Hematopoietic multipotent progenitor cell (in vitro differentiated cells): ENCODE measurements around the gene NINL. TPM values are rescaled to one million over a fixed set of nuclear protein-coding genes. Genes with fewer than 3 reads are reported as not detected.

Source experiments
- DNase-seq, 3 donors: peaks; one replicate each; pipeline ENCODE4 v3.0.0-alpha.2; 2011 to 2015; ENCODE audit warnings: low read depth in 2 of 3, low spot score in 2 of 3
- total RNA-seq: library from RNA; depleted of rRNA; stranded (reverse); fragments of >200 nt; gene quantifications from one replicate; pipeline ENCODE4 v1.2.3, GENCODE V29; 2012

Gene NINL
- total RNA-seq, 1 donor, result under 0.01 TPM

DNA sequence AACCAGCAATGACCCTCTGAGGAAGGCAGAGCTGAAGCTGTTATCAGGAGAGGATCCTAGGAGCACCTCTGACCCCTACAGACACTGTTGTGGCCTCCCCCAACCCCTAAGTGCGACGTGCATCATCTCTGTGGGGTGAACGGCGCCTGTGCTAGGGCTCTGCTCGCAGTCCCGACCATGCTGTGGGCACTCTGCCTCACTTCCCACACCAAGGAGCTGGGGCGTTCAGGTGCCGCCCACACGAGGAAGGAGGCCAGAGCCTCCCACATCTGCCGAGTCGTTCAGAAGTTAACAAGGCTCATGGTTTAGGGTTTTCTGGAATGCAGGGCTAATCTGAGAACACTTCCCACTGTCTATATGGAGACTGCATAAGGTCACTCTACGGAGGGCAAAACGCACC is 115.8 kb downstream of the NINL start:
- DNase-seq, result no peak

GRCh38 chr20:25468126-25469075 is 116.9 kb downstream of the NINL start:
- no peak for DNase-seq

- DNase-seq, result no peak
Measured at GRCh38 chr20:25467441-25467840, 117.9 kb downstream of the NINL start.

DNA sequence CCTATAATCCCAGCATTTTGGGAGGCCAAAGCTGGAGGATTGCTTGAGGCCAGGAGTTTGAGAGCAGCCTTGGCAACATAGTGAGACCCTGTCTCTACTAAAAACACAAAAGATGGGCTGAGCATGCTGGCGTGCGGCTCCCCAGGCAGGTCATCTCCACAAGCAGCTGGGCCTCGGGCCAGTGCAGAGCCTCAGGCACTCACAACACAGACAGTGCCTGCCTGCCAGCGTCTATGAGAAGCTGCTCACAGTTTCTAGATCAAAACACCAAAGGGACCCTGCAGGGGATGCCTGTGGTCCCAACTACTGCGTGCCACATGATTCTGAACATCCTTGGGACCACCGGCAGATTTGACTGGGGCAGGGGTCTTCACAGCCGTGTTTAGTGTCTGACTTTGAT is 118.5 kb downstream of the NINL start:
- no peak for DNase-seq

DNA sequence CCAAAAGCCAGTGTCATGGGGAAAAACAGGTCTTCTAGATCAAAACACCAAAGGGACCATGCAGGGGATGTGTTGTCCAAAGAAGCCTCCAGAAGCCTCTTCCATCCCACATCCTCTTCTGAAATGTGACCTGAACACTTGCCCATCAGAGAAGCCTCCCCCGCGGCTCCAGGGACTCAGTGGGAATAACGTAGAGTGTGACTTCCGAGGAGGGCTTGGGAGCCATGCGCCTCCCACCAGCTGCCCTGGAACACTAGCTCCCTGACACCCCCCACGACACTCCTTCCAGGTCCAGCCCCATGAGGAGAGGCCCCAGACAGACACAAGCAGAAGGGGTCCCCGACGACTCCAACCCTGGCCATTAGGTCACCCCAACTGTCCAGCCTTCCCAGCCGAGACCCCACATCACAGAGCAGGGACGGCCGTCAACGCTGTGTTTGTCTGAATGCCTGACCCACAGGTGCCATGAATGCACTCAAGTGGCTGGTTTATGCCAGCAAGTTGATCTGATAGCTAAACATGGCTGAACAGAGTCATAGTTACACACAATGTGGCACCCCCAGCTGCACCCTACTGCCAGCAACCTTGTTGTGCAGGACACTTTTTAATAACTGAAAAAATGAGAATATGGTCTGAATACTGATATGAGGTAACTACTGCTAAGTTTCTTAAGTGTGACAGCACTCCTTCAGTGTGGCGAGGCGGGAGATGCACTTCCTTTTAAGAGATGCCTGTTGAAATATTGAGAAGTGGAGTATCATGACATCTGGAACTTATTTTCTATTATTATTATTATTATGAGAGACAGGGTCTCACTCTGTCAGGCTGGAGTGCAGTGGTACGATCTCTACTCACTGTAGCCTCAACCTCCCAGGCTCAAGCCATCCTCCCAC is 119.8 kb downstream of the NINL start:
- no peak for DNase-seq

GRCh38 chr20:25464501-25465242 is 120.7 kb downstream of the NINL start:
- DNase-seq, result no peak

- DNase-seq, result no peak
Measured at GRCh38 chr20:25461786-25462545, 123.4 kb downstream of the NINL start.

GRCh38 chr20:25461281-25461650 is 124.1 kb downstream of the NINL start:
- no peak for DNase-seq

DNA sequence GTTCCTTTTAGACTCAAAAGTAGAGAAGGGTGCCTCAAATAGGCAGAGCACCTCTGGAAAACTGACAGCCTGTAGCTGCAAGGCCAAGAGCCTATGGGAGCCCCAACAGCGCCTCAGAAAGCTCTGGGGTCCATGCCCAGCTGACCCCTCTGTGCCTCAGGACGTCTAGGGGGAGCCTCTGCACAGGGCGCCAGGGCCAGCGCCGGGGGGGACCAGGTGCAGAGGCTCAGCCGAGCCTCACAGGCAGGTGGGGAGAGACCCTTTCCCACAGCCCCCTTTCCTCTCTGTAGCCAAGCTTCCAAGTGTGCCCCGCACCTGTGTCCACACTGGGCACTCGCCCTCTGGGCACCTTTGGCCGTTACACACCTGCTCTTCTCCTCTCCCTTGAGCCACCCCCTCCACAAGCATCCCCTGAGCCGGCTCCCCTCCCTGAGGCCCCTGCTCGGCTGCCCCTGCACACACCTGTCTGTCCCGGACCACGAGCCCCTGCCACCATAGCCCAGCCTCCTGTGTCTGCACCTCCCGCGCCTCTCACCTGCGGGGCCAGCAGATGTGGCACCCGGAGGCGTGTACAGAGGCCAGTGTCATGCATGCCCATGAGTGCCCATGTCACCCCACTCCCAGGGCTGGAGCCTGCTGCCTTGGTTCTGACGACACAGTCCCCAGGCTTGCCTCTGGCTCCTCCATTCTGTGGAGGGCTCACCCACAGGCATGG is 124.6 kb downstream of the NINL start:
- no peak for DNase-seq

GRCh38 chr20:25459916-25460535 is 125.3 kb downstream of the NINL start:
- DNase-seq, result no peak

DNA sequence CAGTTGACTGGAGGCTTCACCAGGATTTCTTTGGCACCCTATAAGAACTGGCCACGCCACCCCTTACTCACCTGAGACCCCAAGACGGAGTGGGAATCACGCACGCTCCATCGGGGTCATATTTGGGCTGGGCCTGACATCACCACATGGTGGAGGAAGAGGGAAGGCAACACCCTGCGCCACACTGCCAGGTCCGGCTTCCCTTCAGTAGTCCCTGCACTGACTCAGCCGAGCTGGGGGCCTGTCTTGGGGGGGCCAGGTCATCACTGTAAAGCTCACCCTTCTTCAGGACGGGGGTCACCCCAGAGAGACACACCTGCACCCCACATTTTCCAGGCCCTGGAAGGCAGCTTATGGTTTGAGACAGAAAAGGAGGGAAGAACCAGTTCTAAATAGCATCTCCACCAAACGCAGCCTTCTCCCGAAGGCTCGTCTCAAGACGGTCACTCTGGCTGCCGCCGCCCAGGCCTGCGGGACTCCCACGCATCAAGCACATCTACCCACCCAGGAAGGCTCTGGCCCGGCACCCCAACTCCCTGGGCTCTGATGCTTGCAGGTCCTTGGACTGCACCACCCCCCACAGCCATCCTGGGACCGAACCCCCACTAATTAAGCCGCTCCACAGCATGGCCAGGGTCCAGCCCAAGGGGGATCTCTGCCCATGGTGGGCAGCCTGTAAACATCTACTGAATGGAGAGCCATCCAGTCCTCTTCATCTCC is 126.1 kb downstream of the NINL start:
- DNase-seq, result no peak

DNA sequence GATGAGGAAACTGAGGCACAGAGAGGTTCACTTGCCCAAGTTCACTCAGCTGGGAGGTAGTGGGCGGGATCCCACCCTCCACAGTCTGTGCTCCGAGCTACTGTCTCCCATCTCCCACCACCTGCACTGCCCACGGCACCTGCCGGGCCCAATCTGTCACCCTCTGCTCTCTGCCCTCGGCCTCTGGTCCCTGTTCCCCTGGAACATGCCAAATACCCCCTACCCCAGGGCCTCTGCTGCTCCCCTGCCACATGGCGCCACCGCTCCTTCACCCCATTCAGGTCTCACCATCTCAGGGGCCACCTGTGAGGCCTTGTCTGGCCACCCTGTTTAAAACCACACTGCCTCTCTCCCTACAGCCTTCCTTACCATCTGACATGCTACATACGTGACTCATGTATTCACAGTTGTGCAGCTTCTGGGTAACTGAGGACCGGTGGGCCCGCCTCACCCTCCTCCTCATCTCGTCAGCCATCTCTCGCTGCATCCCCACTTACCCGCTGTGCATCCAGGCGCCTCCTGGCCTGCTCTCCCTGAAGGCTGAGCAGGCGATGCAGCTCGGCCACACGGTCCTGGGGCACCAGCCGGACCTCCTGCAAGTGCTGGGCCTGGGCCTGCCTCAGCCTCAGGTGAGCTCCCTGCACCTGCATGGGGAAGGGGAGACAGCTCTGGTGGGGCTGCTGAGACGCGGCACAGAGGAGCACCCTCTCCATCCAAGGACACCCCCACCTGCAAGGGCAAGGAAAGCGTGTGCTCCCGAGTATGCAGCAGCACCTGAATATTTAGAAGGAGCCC is 127.2 kb downstream of the NINL start:
- DNase-seq, result no peak

DNA sequence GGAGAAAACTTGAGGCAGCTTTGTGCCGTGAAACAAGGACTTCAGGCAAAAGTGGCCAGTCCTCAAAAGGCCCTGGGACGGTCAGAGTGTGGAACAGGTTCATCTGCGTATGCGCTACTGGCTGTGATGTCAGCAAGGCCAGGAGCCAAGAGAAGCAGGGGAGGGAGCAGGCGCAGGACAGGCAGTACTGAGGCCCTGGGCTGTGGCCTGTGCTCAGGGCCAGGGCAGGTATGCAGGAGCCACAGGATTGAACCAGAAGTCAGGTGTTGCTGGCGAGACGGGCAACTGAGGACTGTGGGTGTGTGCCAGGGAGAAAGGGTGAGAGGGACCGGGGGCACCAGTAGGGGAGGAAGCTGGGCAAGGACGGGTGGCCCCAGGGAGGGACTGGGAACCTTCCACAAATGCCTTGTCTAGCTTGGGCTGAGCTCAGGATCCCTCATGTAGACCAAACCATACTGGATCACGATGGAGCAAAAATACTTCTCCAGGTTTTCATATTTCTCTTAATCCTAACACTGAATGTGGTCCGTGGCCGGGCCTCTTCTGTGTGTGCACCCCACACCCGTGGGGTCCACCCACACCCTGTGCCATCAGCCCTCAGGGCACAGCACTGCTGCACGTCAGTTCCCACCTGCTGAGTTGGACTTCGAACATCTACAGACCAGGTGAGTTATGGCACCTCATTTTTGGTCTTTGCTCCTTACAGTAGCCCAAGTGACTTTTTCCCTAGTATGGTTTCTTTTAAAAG is 131.0 kb downstream of the NINL start:
- DNase-seq, result no peak

GRCh38 chr20:25453035-25453810 is 132.1 kb downstream of the NINL start:
- DNase-seq, result no peak

DNA sequence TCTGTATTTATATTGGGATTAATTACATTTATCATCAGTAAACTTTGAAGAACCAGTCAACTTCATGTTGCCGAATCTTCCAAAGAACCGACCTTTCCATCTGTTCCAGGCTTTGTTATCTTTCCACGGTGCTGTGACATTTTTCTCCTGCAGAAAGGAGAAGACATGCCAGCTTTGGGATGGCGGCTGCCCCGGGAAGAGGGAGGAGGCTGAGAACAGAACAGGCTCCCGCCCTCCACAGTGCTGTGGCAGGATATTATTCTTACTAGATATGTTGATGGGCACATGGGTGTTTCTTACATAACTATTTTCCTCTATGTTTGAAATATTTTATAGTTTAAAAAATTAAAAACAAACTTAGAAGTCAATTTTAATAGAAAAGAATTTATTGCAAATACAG is 133.0 kb downstream of the NINL start:
- DNase-seq, result no peak

DNA sequence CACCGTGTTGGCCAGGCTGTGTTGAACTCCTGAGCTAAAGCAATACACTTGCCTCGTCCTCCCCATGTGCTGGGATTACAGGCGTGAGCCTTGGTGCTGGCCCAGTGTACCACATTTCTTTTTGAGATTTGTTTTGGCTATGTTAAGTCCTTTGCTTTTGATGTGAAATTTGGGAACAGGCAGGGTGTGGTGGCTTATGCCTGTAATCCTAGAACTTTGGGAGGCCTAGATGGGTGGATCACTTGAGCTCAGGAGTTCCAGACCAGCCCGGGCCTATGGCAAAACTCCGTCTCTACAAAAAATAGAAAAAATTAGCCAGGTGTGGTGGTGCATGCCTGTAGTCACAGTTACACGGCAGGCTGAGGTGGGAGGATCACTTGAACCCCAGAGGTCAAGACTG is 137.7 kb downstream of the NINL start:
- DNase-seq, result no peak
